C4-2B (cell line): ENCODE results near the gene SYNRG.

Experiments
- H3K27ac ChIP-seq: fragments of 450-650 bp; 2 replicates; pipeline ENCODE4 v1.5.1; 2017
- CTCF ChIP-seq: fragments of 450-650 bp; conservative IDR thresholded peaks from 2 replicates; pipeline ENCODE4 v1.5.1; 2017; ENCODE audit warnings: mild to moderate bottlenecking
- ZFX ChIP-seq: fragments of 450-650 bp; IDR thresholded peaks from 2 replicates; pipeline ENCODE4 v1.6.1; 2017

The SYNRG gene

GRCh38 chr17:37610971-37611370 lies 1.8 kb upstream of the SYNRG start:
- no peak overlapping the region for H3K27ac ChIP-seq
- no peak for TF ChIP-seq ZFX
- TF ChIP-seq CTCF: no peak

DNA sequence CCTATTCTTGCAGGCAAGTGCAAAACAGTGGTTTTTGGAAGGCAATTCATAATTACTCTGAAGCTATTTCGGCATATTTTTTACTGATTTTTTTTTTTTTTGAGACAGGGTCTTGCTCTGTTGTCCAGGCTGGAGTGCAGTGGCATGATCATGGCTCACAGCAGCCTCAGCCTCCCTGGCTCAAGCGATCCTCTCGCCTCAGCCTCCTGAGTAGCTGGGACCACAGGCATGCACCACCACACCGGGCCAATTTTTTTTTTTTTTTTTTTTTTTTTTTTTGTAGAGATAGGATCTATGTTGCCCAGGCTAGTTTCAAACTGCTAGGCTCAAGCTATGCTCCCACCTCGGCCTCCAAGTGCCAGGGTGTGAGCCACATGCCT lies 813 bp upstream of the SYNRG start:
- peak overlapping the region; percentile 91 for H3K27ac ChIP-seq

DNA sequence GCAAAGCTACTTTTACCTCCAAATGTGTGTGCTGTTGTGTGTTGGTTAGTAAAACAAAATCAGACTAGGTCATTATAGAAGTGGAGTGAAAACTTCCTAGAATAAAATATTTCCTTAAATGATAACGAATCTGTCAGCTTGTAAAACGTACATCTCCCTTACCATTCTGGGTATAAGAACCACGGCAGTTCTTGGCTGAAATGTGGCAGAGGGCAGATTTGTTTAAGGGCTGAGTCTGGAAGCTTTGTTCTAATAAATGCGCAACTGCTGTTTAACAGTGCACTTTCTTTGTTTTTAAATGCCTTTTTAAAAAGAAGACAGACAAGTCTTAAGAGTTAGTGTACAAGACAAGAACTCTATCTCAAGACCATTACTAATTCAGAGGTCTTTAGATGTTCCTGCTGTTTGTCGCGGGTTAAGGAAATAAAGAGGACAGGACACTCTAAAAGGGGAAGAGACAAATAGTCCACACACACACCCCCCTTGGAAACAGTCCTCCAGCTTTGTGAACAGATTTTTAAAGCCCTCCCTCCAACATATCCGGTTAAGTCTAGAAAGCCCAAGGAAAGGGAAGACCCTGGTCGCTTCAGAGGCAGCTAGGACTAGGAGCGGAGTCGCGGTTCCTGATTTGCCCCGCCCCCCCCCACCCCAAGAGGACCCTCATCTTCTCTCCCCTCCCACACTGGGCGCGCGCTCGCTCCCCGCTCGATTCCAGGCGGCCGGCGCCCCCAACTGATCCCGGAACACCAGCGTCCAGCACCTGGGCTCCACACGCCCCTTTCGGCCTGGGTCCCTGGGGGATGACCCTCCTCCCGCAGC lies 658 bp downstream of the SYNRG start:
- peak overlapping the region; percentile 91 for H3K27ac ChIP-seq
- TF ChIP-seq CTCF (no peak), ZFX (no peak)

DNA sequence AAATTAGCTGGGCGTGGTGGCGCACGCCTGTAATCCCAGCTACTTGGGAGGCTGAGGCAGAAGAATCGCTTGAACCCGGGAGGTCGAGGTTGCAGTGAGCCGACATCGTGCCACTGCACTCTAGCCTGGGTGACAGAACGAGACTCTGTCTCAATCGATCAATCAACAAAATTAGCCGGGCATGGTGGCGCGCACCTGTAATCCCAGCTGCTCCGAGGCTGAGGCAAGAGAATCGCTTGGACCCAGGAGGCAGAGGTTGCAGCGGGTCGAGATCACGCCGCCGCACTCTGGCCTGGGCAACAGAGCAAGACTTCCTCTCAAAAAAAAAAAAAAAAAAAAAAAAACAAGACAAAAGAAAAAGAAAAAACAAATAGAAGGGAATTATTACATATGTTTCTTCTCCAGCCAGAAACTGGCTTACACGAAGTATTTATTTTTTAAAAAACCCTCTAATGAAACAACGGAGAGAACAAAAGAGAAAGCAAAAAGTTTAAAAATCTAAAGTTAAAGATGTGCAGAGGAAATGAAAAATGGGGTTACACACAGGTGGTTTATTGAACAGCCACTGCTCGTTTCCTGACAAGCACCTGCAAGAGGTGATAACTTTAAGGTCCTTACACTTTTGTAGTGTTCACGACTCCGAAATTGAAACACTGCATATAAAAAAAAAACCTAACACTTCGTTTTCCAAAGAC lies 1.4 kb downstream of the SYNRG start:
- no peak for TF ChIP-seq CTCF
- TF ChIP-seq ZFX: no peak
- no peak overlapping the region; the same call in 1 of the 2 replicates for H3K27ac ChIP-seq

DNA sequence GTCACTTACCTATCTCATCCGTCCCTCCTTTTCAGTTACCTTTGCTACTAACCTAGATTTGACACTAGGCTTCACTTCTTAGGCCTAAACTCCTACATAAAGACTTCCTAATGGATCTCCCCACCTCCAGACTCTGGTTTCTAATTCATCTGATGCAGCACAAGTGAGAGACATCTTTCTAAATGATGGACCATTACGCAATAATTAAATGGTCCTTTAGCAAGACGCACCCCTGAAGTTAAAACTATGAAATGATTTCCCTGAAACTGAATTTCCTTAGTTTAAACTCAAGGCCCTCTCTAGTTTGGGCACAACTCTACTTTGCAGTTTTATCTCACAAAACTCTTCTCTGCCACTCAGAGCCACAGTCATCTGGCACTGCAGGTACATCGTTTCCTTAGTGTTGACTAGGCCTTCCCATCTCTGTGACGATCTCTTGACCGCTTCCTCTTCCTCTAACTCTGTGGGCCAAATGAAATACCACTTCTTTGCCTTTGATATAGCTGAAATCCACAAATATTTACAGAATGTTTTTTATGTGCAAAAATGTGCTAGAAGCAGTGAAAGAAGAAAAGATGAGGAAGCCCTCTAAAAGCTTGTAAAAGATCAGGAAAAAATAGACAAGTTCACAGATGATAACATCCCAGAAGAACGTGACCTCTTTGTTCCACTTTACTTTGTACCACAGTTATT lies 3.3 kb downstream of the SYNRG start:
- TF ChIP-seq ZFX (no peak), CTCF (no peak)
- no peak overlapping the region for H3K27ac ChIP-seq

DNA sequence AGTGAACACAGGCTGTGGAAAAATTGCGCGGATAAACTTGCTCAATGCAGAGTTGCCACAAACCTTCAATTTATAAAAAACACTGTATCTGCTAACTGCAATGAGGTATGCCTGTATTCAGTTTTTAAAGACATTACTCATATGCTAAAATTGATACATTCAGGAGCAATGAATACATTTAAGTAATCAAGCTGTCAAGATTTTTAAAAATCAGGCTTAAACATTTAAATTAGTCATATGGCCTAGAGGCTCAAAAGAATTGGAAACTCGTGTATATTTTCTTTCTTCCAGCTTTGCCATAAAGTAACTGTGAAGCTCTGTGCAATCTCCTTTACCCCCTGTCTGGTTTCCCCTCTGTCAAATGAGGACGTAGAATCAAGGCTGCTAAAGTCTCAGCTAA lies 4.1 kb downstream of the SYNRG start:
- TF ChIP-seq CTCF: no peak
- TF ChIP-seq ZFX: no peak
- H3K27ac ChIP-seq: no peak overlapping the region

- TF ChIP-seq CTCF (no peak), ZFX (no peak)
- H3K27ac ChIP-seq: no peak overlapping the region
These were observed 4.7 kb downstream of the SYNRG start for GRCh38 chr17:37604556-37604955.
